Spleen (tissue), 11 donors: Measurements from ENCODE around the gene NELFA. TPM values are rescaled to one million over a fixed set of nuclear protein-coding genes. Genes with fewer than 3 reads are reported as not detected.

Experiments
- DNase-seq: peaks from one replicate; pipeline ENCODE4 v3.0.0-alpha.2; 2020
- H3K27ac ChIP-seq, 8 donors: fragments of 200-600 bp; sonication (generic) in 7 of 8; 1 replicate in 4 of 8; 2 replicates in 4 of 8; pipeline versions ENCODE4 v1.5.0 to v1.8.0; 2016 to 2021; ENCODE audit warnings: inconsistent platforms in 4 of 8, mild to moderate bottlenecking in 4 of 8, moderate library complexity in 1 of 8
- H3K27me3 ChIP-seq, 7 donors: fragments of 200-600 bp; sonication (generic) in 6 of 7; replicated peaks in 1 of 7; 1 replicate in 4 of 7; 2 replicates in 3 of 7; pipeline versions ENCODE4 v1.5.0 to v1.8.0; 2016 to 2021; ENCODE audit warnings: inconsistent platforms in 3 of 7, mild to moderate bottlenecking in 1 of 7
- H3K36me3 ChIP-seq, 6 donors: fragments of 200-600 bp; sonication (generic) in 5 of 6; 1 replicate in 4 of 6; 2 replicates in 2 of 6; pipeline versions ENCODE4 v1.5.0 to v1.8.0; 2016 to 2021; ENCODE audit warnings: inconsistent platforms in 2 of 6
- H3K4me1 ChIP-seq, 6 donors: fragments of 200-600 bp; sonication (generic) in 5 of 6; 1 replicate in 3 of 6; 2 replicates in 3 of 6; pipeline versions ENCODE4 v1.5.0 to v1.8.0; 2016 to 2021; ENCODE audit warnings: inconsistent platforms in 3 of 6
- H3K4me3 ChIP-seq, 8 donors: fragments of 200-600 bp; sonication (generic) in 7 of 8; 1 replicate in 4 of 8; 2 replicates in 4 of 8; pipeline versions ENCODE4 v1.5.0 to v1.8.0; 2016 to 2021; ENCODE audit warnings: inconsistent platforms in 4 of 8, mild to moderate bottlenecking in 4 of 8, moderate library complexity in 2 of 8
- H3K9me3 ChIP-seq, 8 donors: fragments of 200-600 bp; sonication (generic) in 7 of 8; 1 replicate in 4 of 8; 2 replicates in 4 of 8; pipeline versions ENCODE4 v1.5.0 to v1.8.0; 2016 to 2021; ENCODE audit warnings: inconsistent platforms in 4 of 8
- POLR2A ChIP-seq, 3 donors: fragments of 450-650 bp; IDR thresholded peaks; one replicate each; pipeline ENCODE4 v1.5.1; 2017; ENCODE audit warnings: antibody characterized with exemption in 3 of 3, mild to moderate bottlenecking in 1 of 3
- POLR2AphosphoS5 ChIP-seq, 3 donors: sonication (generic); formaldehyde crosslinking; IDR thresholded peaks; one replicate each; pipeline ENCODE4 v1.5.1; 2017; ENCODE audit warnings: antibody characterized with exemption in 3 of 3
- WGBS, 5 donors: extraction: QIAGEN DNeasy Blood & Tissue Kit in 3 of 5; methylation state at CpG; one replicate each; pipeline versions ENCODE4 v1.1.5 to v1.1.7; 2013 to 2018; 5-methylcytosine and 5-hydroxymethylcytosine counted together
- intact Hi-C: fragments of 100-400 bp; cut with DNase I; formaldehyde crosslinking; loops from one replicate; pipeline ENCODE4 v1.15.0; 2023; ENCODE audit warnings: low total_unique reads
- polyA plus RNA-seq, 3 donors: library from polyadenylated mRNA; stranded (reverse); fragments of 200-250 nt; gene quantifications; one replicate each; pipeline ENCODE4 v1.2.1, GENCODE V29; 2013
- total RNA-seq, 7 donors: library from RNA; depleted of rRNA in 3 of 7; stranded (reverse); fragments of >200 nt in 3 of 7; fragmentation: NEBNext Ultra II Directional in 4 of 7; extraction: Animal tissue kit (Norgen Biotek cat#: 25700) in 4 of 7; gene quantifications; one replicate each; pipeline versions ENCODE4 v1.1.0 to v1.2.1, GENCODE V29; 2016 to 2021
- TF ChIP-seq, protein P1 (sequence below), 11 experiments: fragments of 200-600 bp in 7 of 11; fragments of 450-650 bp in 4 of 11; sonication (generic) in 4 of 11; IDR thresholded peaks in 8 of 11; conservative IDR thresholded peaks in 3 of 11; 1 replicate in 7 of 11; 2 replicates in 4 of 11; pipeline versions ENCODE4 v1.4.0 to v1.8.0; 2016 to 2021; ENCODE audit warnings: antibody characterized with exemption in 11 of 11, inconsistent platforms in 4 of 11, mild to moderate bottlenecking in 1 of 11
- donor health status: healthy with polysubstance abuse.
- donor health status: DM: no; HTN: no; CAD: no; lungs with moderate emphysema.
- donor health status: DM: no; HTN: no; CAD: no.
- donor health status: Bipolar disorder and iron deficiency.
- donor health status: healthy.
- donor health status: DM: no; HTN: no; CAD: no.
- donor health status: DM: yes; HTN: yes; CAD: no.

The NELFA gene
- total and polyA plus RNA-seq, 10 donors: 19.9 to 36.6 (median 26.5) TPM

DNA sequence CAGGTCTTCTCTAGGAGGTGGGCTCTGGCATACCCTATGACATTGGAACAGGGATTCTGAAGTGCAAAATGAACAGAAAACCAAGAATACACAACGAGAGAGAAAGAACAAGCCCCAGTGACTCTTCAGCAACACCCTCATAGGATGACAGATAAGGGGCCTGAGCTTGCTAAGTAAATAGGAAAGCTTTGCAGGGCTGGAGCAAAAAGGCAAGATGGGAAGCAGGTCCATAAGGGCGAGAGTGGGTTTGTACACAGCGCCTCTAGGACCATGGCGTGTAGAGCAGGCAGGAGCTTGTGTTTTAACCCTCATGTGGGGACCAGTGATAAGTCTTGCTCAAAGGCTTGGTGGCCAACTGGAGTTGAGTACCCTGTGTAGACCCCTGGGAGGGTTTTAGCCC lies 45.8 kb downstream of the NELFA start:
- H3K36me3 ChIP-seq: peaks cover 0 to 97% (median 43%) of the 10 kb centered on the region in 6 donors
- TF ChIP-seq POLR2AphosphoS5 (IDR thresholded peaks at IDR 0.05) (no peak), POLR2A (IDR thresholded peaks at IDR 0.05) (no peak)
- TF ChIP-seq, protein P1, sequence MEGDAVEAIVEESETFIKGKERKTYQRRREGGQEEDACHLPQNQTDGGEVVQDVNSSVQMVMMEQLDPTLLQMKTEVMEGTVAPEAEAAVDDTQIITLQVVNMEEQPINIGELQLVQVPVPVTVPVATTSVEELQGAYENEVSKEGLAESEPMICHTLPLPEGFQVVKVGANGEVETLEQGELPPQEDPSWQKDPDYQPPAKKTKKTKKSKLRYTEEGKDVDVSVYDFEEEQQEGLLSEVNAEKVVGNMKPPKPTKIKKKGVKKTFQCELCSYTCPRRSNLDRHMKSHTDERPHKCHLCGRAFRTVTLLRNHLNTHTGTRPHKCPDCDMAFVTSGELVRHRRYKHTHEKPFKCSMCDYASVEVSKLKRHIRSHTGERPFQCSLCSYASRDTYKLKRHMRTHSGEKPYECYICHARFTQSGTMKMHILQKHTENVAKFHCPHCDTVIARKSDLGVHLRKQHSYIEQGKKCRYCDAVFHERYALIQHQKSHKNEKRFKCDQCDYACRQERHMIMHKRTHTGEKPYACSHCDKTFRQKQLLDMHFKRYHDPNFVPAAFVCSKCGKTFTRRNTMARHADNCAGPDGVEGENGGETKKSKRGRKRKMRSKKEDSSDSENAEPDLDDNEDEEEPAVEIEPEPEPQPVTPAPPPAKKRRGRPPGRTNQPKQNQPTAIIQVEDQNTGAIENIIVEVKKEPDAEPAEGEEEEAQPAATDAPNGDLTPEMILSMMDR (IDR thresholded peaks at IDR 0.05 in 8 of 11, conservative IDR thresholded peaks at IDR 0.05 in 3 of 11): no peak

GRCh38 chr4:1961563-1961962 lies 47.2 kb downstream of the NELFA start:
- Histone ChIP-seq H3K4me3 (no peak overlapping the region), H3K27ac (no peak overlapping the region), H3K4me1 (no peaks in the 10 kb centered on the region), H3K9me3 (no peaks in the 10 kb centered on the region), H3K27me3 (no peaks in the 10 kb centered on the region), H3K36me3 (peaks cover 0 to 100% (median 49%) of the 10 kb centered on the region in 6 donors)
- TF ChIP-seq POLR2AphosphoS5 (IDR thresholded peaks at IDR 0.05): no peak
- TF ChIP-seq, protein P1 (IDR thresholded peaks at IDR 0.05 in 8 of 11, conservative IDR thresholded peaks at IDR 0.05 in 3 of 11): no peak
- TF ChIP-seq POLR2A (IDR thresholded peaks at IDR 0.05): no peak
- 93 to 97% (median 94%) methylated on average over 4 of the region's 4 CpGs for WGBS, 5 donors
- intact Hi-C loops: no loop called here
- no peak for DNase-seq

More for the DNA sequence above, 45.8 kb downstream of the NELFA start:
- WGBS, 5 donors: 92 to 98% (median 97%) methylated on average over 4 of the region's 4 CpGs
- no peaks in the 10 kb centered on the region for H3K27me3 ChIP-seq
- H3K4me3 ChIP-seq: no peak overlapping the region
- intact Hi-C loops: no loop called here
- no peaks in the 10 kb centered on the region for H3K9me3 ChIP-seq
- H3K4me1 ChIP-seq: no peaks in the 10 kb centered on the region
- DNase-seq: no peak
- no peak overlapping the region for H3K27ac ChIP-seq

DNA sequence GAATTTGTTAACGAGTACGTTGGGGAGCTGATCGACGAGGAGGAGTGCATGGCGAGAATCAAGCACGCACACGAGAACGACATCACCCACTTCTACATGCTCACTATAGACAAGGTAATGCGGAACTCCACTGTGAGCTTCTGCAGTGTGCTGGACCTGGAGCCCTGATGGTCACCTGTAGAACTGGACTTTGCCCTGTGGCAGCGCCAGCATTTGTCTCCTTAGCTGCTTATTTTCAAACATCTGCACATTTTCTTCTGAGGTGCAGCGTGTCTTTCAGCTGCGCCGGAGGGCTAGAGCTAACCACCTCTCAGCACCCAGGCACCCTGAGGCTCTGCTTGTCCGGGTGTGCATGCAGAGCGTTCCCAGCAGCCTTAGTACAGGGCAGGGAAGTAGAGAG lies 47.7 kb downstream of the NELFA start:
- H3K27ac ChIP-seq: no peak overlapping the region
- 94 to 98% (median 97%) methylated on average over 15 of the region's 15 CpGs for WGBS, 5 donors
- H3K4me3 ChIP-seq: no peak overlapping the region
- H3K4me1 ChIP-seq: no peaks in the 10 kb centered on the region
- no peak for DNase-seq
- intact Hi-C loops: no loop called here
- TF ChIP-seq POLR2AphosphoS5 (IDR thresholded peaks at IDR 0.05): no peak
- TF ChIP-seq POLR2A (IDR thresholded peaks at IDR 0.05): no peak
- TF ChIP-seq, protein P1 (IDR thresholded peaks at IDR 0.05 in 8 of 11, conservative IDR thresholded peaks at IDR 0.05 in 3 of 11): no peak
- H3K27me3 ChIP-seq: no peaks in the 10 kb centered on the region
- H3K9me3 ChIP-seq: no peaks in the 10 kb centered on the region
- H3K36me3 ChIP-seq: peaks cover 0 to 100% (median 51%) of the 10 kb centered on the region in 6 donors

- peaks cover 0 to 100% (median 56%) of the 10 kb centered on the region in 6 donors for H3K36me3 ChIP-seq
- WGBS, 5 donors: 67 to 85% (median 71%) methylated on average over 6 to 7 of the region's 7 CpGs
- TF ChIP-seq, protein P1 (IDR thresholded peaks at IDR 0.05 in 8 of 11, conservative IDR thresholded peaks at IDR 0.05 in 3 of 11): no peak
- intact Hi-C loops: no loop called here
- no peak overlapping the region for H3K27ac ChIP-seq
- H3K27me3 ChIP-seq: no peaks in the 10 kb centered on the region
- no peaks in the 10 kb centered on the region for H3K9me3 ChIP-seq
- H3K4me3 ChIP-seq: no peak overlapping the region
- no peaks in the 10 kb centered on the region for H3K4me1 ChIP-seq
- DNase-seq: no peak
These were observed 48.5 kb downstream of the NELFA start for GRCh38 chr4:1960170-1960825.
